NCI-H2107 treated with DMSO at 0.1 percent for 48 hours (cell line): ENCODE measurements around the gene INPP5D.
"Not testable (repeated sequence)": the region's sequence is repeated elsewhere in the genome, so short reads cannot be mapped to it uniquely, and the experiment has no call there.

Source experiments
- DNase-seq: peaks from one replicate; lab custom pipeline; 2025; ENCODE audit not compliant: unreplicated experiment; lab: John Stamatoyannopoulos, UW

Gene INPP5D

DNA sequence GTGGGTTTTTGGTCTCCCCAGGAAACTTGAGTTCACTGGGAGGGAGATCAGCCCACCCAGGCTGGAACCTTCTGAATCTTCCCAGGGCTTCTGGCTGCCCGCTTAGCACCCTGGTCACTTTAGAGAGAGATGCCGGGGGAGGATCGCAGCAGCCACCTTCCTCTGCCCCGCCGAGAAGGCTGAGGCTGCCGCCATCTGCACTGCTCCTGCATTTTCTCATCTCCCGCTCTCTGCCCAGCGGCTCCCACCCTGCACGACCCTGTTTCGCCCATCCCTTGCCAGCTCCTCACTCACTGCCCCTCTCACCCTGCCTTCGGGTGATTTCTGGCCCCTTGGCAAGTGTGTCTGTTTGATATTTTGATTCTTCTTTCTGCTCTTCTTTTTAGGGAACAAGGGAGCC lies 108.8 kb downstream of the INPP5D start:
- DNase-seq = no peak

DNA sequence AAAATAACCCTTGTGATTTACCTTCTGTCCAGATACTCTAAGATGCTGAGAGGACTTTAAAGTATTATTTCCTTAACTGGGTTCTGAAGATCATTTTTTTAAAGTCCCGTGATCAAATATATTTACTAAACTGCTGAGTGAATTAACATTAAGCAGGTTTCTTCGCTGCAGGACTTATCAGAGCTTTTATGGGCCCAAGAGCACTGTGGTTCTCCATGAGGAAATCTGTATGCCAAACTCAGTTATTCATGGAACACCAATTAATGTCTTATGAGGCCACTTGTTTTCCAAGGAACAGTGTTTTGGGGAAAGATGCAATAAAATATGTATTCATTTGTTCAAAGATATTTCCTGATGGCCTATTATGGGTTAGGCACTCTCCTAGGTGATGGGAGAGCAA lies 111.2 kb downstream of the INPP5D start:
- DNase-seq = no peak

DNA sequence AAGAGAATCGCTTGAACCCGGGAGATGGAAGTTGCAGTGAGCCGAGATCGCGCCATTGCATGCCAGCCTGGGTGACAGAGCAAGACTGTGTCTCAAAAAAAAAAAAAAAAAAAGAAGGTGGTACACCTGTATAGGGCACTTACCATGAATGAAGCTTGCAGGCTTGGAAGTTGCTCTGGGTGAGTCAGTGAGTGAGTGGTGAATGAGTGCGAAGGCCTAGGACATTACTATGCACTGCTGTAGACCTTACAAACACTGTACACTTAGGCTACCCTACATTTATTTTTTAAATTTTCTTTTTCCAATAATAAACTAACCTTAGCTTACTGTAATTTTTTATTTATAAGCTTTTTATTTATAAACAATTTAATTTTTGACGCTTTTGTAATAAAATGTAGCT lies 113.0 kb downstream of the INPP5D start:
- no peak for DNase-seq

DNA sequence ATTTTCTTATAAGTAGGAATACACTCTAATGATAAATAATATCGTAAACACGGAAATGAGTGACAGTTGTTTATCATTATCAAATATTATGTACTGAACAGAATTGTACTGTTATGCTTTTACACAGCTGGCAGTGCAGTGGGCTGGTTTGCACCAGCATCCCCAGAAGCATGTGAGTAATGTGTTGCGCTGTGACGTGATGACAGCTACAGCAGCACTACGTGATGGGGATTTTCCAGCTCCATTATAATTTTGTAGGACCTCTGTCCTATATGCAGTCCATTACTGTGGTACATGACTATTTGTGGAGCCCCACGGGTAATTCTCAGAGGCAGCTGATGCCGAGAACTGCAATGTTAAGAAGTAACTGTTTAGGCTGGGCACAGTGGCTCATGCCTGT lies 114.0 kb downstream of the INPP5D start:
- no peak for DNase-seq

DNA sequence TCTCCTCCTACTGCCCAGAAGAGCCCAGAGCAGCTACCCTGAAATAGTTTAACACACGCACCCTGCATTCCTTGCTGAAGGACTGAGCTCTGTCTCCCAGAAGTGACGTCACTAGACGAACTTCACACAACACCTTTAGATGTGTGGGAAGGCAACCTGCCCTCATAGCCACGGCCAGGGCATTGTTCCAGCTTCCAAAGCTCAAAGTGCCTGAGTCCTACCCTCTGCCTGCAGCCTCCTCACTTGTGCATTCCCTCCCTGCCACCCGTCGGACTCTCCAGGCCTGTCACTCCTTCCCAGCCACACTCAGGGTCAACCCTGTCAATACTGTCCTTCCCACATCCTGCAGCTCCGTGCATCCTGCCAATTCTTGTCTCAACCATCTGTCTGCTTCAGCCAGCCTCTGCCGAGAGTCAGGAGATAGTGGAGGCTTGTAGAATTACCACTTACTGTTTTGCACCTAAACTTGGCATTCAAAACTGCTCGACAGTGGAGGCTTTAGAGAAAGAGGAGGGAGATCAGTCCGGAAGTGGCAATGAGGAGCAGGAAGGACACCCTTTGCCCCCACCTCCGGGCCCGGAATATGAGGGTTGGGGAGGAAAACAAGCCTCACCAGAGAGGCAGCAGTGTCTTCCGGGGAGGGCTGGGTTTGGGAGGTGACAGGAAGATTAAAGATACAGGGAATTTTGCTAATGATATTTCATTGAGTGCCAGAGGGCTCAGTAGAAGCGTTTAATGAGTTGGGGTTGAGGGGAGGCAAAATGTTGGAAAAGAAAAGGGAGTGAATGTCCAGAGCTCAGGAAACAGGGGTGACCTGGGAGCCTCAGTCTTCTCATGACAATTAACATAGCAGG lies 119.1 kb downstream of the INPP5D start:
- DNase-seq = no peak

DNA sequence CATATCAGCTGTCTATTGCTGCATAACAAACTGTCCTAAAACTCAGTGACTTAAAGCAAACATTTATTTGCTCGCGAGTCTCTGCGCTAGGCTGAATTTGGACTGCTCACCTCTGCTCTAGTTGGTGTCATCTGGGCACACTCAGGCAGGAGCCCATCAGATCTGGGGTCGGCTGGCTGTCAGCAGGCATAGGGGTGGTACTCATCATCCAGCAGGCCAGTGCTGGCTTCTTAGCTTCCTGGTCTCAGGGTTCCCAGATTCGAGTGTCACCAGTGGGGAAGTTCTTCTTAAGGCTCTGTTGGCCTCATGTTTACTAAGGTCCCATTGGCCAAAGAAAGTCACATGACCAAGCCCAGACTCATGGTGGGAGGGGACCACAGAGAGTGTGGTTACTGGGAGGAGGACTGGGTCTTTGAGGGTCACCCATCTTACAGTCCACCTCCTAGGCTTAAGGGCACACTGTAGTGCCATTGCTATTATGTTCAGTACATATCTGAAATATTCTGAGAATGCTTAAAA lies 119.8 kb downstream of the INPP5D start:
- DNase-seq = no peak

DNA sequence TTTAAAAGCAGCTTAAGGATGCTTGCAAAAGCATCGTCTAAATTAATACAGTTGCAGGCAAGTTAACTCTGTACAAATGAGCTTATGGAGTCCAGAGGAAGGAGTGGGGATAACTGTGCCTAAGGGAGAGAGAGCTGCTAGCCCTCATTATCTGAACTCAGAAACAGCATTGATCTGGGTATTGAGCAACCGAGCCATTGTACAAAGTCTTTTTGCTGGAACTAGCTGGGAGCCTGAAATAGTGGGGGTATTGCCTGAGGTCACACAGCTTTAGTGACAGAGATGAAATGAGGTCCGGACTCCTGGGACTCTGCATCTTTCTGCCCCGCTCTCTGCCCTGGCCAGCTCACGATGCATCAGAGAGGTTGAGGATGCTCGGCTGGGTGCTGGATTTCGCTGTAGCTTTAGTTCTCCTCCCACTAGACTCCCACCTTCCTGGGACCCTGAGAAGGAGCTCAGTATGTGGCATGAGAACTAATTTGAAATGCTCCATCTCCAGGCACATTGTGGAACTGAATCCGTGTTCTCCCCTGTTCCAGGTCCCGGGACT lies 123.8 kb downstream of the INPP5D start:
- no peak for DNase-seq

DNA sequence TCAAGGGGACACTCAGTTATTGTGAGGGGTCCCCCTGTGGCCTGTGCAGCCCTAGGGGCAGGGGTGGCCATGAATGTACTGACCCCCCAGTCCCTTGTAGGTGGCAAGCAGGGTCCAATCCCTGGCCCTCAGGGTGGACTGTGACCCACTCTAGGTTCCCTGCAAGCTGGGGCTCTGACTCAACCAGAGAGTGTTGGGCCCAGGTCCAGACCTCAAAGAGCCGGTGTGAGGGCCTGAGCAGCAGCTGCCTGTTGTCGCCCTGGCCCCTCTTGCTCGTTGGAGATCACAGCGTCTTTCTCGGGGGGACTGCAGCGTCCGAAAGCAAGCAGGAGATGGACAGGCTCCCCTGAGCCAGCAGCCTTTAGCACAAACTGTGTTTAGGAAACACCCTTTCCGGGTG lies 124.5 kb downstream of the INPP5D start:
- no peak for DNase-seq

DNA sequence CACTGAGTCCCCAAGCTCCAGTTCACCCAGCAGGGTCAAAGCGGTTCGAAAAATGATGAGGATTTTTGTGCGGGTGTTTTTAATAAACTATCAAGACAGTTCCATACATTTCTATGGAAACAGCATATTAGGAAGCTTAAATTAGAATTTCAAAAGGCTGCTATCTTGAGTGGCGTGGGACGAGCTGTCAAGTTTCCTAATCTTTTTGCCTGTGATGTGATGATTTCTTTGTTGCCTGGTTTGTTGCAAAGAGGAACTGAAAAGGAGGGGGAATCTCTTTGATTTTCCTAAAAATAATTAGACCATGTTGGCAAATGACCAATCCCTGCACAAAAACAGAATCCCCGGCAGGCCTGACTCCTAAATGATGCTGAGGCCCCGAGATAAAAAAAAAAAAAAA lies 125.2 kb downstream of the INPP5D start:
- DNase-seq = no peak

DNA sequence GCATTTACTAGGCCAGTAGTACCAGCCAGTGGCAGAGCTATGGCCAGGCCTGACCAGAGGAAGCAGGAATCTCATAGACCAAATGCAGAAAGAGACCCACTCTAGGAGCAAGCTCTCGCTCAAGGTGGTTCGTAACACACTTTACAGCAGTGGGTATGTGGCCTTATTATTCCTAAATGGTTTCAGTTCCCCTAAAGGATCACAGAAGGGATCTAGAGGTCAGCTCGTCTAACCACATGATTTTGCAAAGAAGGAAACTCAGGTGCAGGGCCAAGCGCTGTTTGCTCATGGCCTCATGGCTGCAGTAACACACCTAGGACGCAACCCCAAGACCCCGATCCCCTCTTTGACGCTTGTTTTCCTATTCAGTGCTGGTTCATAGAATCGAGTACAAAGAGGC lies 125.8 kb downstream of the INPP5D start:
- no peak for DNase-seq

DNA sequence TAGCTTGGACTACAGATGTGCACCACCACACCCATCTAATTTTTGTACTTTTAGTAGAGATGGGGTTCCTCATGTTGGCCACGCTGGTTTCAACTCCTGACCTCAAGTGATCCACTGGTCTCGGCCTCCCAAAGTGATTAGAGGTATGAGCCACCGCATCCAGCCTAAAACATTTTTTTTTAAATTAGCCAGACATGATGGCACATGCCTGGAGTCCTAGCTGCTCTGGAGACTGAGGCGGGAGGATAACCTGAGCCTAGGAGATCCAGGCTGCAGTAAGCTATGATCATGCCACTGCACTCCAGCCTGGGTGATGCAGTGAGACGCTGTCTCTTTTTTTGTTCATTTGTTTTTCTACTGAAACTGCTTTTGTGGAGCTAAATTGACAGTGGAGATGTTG lies 126.7 kb downstream of the INPP5D start:
- DNase-seq = no peak

DNA sequence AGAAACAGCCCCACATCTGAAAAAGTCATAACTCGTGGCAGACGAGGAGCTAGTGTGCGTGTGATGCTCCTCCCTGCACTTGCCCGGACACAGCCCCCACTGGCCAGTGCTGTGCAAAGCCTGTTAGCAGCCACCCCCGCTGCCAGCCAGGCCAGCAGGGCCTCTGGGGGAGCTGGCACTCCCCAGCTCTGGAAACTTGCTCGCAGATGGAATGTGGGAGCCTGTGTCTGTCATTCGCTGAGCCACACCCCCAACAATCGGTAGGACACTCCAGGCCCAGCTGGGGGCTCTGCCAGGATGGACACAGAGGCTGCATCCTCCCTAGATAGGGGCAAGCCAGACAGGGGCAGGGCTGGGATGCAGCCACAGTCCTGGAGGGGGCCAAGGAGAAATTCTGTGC lies 128.9 kb downstream of the INPP5D start:
- no peak for DNase-seq

DNA sequence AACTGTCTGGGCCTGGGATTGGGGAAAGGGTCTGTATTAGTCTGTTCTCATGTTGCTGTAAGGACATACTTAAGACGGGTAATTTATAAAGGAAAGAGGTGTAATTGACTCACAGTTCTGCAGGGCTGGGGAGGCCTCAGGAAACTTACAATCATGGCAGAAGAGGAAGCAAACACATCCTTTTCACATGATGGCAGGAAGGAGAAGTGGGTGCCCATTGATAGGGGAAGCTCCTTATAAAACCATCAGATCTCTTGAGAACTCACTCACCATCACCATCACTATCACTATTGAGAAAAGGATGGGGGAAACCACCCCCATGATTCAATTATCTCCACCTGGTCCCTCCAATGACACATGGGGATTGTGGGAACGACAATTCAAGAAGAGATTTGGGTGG lies 130.9 kb downstream of the INPP5D start:
- not testable (repeated sequence) for DNase-seq

DNA sequence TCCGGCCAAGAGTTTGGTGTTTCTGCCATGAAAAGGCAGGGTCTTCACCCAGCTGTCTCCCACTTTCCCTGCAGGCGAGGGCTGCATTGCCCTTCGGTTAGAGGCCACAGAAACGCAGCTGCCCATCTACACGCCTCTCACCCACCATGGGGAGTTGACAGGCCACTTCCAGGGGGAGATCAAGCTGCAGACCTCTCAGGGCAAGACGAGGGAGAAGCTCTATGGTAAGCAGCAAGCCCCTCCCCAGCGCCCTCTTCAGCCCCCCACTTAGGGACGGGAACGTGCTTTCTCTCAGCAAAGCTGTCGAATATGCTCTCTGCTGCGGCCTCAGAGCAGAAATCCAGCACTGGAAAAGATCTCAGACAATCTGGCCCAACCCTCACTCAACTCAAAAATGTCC lies 133.6 kb downstream of the INPP5D start:
- DNase-seq = no peak

DNA sequence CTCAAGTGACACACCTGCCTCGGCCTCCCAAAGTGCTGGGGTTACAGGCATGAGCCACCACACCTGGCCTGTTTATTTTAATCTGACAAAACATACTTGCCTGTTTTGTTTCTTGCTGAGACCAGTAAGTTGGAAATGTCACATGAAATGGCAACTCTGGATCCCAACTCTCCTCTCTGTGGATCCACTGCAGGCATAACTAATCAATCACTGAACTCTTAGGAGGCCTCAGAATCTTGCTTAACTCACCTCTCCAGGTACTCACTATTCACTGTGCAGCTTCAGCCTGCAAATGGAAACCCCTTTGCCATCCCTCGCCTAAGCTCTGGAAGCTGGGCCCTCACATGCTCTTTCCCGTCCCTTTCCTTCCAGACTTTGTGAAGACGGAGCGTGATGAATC lies 134.9 kb downstream of the INPP5D start:
- DNase-seq = no peak

DNA sequence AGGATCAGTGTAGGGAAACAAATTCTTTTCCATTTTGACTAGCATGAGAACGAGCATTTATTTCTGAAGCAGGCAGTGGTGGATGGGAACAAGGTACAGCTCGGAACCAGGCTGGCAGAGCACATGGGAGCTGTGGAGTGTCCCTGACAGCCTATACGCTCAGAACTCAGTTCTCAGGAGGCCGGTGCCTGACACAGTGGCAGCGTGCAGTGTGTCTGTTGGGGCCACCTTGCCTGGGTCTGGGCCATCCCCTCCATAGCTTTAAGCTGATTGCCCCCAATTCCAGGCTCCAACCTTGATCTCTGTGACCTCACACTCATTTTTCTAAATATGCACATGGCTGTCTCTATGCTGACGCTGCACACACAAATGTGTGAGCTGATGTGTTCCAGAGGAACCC lies 136.9 kb downstream of the INPP5D start:
- DNase-seq = no peak

DNA sequence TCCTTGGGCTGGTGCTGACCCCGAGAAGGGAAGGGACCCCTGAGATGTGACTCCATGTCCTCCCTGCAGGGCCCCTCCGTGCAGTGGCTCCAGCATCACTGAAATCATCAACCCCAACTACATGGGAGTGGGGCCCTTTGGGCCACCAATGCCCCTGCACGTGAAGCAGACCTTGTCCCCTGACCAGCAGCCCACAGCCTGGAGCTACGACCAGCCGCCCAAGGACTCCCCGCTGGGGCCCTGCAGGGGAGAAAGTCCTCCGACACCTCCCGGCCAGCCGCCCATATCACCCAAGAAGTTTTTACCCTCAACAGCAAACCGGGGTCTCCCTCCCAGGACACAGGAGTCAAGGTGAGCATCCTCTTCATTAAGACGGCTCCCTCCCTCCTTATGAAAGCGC lies 137.9 kb downstream of the INPP5D start:
- no peak for DNase-seq

DNA sequence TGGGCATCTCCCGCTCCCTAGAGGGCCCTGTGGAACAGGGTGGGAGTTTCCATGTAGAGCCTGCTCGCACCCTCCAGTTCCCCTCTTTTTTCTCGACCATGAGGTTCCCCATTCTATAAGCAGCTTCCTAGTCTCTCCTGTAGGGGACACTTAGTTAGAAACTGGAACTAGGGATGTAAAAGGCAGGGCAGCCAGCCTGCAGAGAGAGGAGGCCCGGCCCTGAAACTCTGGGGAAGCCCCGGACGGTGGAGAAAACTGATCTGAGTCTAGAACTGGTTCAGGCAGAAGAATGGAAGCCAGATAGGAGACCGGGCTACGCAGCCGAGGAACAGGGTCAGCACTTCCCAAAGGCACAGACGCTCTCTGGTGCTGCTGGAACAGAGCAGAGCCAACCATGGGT lies 139.7 kb downstream of the INPP5D start:
- DNase-seq = no peak

DNA sequence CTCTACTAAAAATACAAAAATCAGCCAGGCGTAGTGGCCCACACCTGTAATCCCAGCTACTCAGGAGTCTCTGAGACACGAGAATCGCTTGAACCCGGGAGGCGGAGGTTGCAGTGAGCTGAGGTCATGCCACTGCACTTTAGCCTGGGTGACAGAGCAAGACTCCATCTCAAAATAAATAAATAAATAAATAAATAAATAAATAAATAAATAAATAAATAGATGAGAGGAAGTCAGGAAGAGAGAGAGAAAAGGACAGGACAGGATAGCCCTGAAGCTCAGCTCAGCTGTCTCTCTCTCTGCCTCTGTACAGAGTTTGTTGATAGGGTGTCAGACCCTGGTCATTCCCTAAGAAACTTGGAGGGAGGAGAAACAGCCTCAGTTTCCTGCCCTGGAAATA lies 140.6 kb downstream of the INPP5D start:
- DNase-seq = not testable (repeated sequence)

DNA sequence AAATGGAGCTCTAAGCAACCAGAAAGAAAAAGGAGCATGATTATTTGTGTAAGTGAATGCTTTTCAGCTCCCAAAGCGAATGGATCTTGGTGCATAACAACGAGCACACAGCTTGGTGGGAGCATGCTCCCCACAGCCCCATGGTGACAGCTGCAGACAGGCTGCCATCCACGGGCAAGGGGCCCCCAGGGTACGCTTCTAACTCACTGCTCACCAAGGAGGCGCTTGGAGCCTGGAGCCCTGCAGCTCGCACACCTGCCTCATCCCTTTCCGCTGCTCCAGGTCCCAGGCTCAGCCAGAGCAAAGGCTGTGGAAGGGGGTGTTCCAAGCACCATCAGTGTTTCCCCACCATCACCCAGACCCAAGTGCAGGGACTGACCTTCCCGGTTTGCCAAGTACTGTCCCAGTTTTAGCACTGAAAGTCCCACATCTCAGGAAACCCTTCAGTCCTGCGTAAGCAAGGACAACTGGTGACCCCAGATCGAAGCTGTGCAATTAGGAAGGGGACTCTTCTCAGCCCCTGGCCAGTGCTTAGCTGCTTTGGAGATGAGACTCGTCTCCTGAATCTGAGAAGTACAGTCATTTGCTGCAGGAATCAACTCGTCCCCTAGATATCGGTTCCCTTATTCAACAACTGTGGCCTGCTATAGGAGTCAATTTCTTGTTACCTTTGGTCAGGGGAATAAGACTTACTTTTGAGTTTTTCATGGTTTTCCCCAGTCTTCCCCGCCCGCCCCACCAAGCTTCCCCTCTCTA lies 141.3 kb downstream of the INPP5D start:
- no peak for DNase-seq

DNA sequence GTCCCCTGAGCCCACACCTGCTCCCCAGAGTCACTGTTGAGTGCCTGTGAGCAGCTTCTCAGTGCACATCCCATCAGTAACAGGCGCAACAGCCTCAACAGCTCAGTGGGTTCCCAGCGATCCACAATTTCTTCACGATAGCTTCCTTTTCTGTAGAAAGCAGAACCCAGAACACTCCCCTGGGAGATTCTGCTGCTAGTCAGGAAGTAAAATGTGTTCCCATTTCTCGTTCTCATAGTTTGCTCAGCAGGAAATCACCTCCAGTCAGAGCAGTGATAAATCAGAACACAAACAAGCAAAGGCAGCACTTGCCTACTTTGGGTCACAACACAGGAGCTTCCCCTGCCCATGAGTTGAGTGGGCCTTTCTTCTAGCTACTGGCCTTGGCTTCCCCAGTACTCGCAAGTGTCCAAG lies 142.4 kb downstream of the INPP5D start:
- DNase-seq = no peak

DNA sequence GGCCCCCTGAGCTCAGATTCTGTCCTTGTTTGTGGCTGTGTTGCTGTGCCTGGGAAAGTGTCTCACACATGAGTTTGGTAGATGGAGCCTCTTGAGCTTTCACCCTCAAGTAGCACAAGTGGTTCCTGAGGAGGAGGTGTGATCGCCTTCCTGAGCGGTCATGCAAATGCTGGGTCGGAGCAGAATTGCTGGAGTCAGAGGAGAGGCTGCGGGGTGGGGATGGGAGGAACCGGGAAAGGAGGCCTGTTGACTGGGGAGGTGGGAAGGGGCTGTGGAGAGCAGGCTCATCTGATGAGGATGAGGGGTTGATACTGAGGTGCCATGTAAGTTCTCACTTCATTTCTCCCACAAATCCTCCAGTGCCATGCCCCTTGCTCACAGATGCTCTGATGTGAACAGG lies 142.9 kb downstream of the INPP5D start:
- no peak for DNase-seq
